OCI-LY3 (cell line): ENCODE results near the gene PAXX.
"Not testable (repeated sequence)": the region's sequence is repeated elsewhere in the genome, so short reads cannot be mapped to it uniquely, and the experiment has no call there.

Source experiments
- H2AFZ ChIP-seq: fragments of 200-600, 300-600 bp; shearing (Covaris generic); 2 replicates; pipeline ENCODE4 v1.6.0; 2014; ENCODE audit warnings: antibody characterized with exemption, low read depth, low read length
- H3K27ac ChIP-seq: fragments of 200-600, 300-600 bp; sonication (generic); 2 replicates; pipeline ENCODE4 v1.5.1; 2014; ENCODE audit warnings: mild to moderate bottlenecking, low read length, moderate library complexity, mixed read lengths
- H3K27me3 ChIP-seq: fragments of 200-600, 300-600 bp; sonication (generic); 2 replicates; pipeline ENCODE4 v1.6.1; 2014; ENCODE audit warnings: low read depth, low read length, mixed read lengths
- H3K36me3 ChIP-seq: fragments of 200-600, 300-600 bp; sonication (generic); replicated peaks from 2 replicates; pipeline ENCODE3; 2014; ENCODE audit warnings: low read depth, low read length, mixed read lengths
- H3K4me1 ChIP-seq: fragments of 300-600, 200-600 bp; sonication (generic); 2 replicates; pipeline ENCODE4 v1.6.1; 2014; ENCODE audit warnings: low read length, mixed read lengths
- H3K4me2 ChIP-seq: fragments of 200-600, 300-600 bp; sonication (generic); 2 replicates; pipeline ENCODE4 v1.6.1; 2014; ENCODE audit warnings: low read length, mixed read lengths
- H3K4me3 ChIP-seq: fragments of 300-600, 200-600 bp; sonication (generic); 2 replicates; pipeline ENCODE4 v1.5.1; 2014; ENCODE audit warnings: antibody characterized with exemption, mild to moderate bottlenecking, low read length, moderate library complexity
- H3K79me2 ChIP-seq: fragments of 300-600, 200-600 bp; shearing (Covaris generic); 2 replicates; pipeline ENCODE4 v1.6.1; 2014; ENCODE audit warnings: mild to moderate bottlenecking, low read length, mixed read lengths
- H3K9ac ChIP-seq: fragments of 300-600, 200-600 bp; shearing (Covaris generic); 2 replicates; pipeline ENCODE4 v1.6.0; 2014; ENCODE audit warnings: mild to moderate bottlenecking, low read length, moderate library complexity
- H3K9me3 ChIP-seq: fragments of 200-600, 300-600 bp; shearing (Covaris generic); 2 replicates; pipeline ENCODE4 v1.6.1; 2014; ENCODE audit warnings: low read length, mixed read lengths; ENCODE audit not compliant: insufficient read depth
- H4K20me1 ChIP-seq: fragments of 200-600, 300-600 bp; sonication (generic); 2 replicates; pipeline ENCODE4 v1.6.1; 2016; ENCODE audit warnings: low read length, mixed read lengths; ENCODE audit not compliant: insufficient read depth
- EZH2phosphoT487 ChIP-seq: fragments of 200-600 bp; shearing (Covaris generic); IDR thresholded peaks from 2 replicates; pipeline ENCODE4 v1.6.1; 2018; ENCODE audit warnings: antibody characterized with exemption, mixed run types, low read depth
- TF ChIP-seq, protein P1 (sequence below): fragments of 200-600, 300-600 bp; sonication (generic); IDR thresholded peaks from 2 replicates; pipeline ENCODE4 v1.5.1; 2014; ENCODE audit warnings: antibody characterized with exemption, low read length, low read depth

Gene PAXX

DNA sequence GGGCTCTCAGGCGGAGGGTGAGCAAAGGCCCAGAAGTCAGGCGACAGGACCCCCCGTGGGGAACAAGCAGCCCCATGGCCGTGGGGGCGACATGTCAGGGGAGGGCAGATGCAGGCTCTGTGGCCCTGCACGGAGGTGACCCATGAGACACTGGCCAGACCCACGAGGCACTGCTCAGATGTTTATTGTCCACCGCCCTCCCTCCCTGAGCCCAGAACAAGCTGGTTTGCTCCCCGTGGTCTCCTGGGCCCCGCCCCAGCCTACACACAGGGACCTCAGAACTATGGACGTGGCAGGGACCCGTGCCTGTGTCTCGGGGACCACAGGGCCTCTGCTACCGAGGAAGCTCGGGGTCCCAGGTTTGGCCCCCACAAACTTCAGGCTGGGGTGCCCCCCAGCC is 37.8 kb downstream of the PAXX start:
- H3K4me3 ChIP-seq, result no peak overlapping the region
- TF ChIP-seq EZH2phosphoT487, result no peak
- TF ChIP-seq, protein P1, sequence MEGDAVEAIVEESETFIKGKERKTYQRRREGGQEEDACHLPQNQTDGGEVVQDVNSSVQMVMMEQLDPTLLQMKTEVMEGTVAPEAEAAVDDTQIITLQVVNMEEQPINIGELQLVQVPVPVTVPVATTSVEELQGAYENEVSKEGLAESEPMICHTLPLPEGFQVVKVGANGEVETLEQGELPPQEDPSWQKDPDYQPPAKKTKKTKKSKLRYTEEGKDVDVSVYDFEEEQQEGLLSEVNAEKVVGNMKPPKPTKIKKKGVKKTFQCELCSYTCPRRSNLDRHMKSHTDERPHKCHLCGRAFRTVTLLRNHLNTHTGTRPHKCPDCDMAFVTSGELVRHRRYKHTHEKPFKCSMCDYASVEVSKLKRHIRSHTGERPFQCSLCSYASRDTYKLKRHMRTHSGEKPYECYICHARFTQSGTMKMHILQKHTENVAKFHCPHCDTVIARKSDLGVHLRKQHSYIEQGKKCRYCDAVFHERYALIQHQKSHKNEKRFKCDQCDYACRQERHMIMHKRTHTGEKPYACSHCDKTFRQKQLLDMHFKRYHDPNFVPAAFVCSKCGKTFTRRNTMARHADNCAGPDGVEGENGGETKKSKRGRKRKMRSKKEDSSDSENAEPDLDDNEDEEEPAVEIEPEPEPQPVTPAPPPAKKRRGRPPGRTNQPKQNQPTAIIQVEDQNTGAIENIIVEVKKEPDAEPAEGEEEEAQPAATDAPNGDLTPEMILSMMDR, result no peak
- peaks cover 6% of the 10 kb centered on the region for H3K27me3 ChIP-seq
- no peaks in the 10 kb centered on the region for H3K36me3 ChIP-seq
- H3K9me3 ChIP-seq, result no peaks in the 10 kb centered on the region
- no peaks in the 10 kb centered on the region for H3K79me2 ChIP-seq
- H3K27ac ChIP-seq, result no peak overlapping the region
- H3K4me2 ChIP-seq, result no peak overlapping the region
- H3K9ac ChIP-seq, result no peak overlapping the region
- H3K4me1 ChIP-seq, result peaks cover 43% of the 10 kb centered on the region
- no peak overlapping the region for H2AFZ ChIP-seq
- H4K20me1 ChIP-seq, result no peaks in the 10 kb centered on the region

DNA sequence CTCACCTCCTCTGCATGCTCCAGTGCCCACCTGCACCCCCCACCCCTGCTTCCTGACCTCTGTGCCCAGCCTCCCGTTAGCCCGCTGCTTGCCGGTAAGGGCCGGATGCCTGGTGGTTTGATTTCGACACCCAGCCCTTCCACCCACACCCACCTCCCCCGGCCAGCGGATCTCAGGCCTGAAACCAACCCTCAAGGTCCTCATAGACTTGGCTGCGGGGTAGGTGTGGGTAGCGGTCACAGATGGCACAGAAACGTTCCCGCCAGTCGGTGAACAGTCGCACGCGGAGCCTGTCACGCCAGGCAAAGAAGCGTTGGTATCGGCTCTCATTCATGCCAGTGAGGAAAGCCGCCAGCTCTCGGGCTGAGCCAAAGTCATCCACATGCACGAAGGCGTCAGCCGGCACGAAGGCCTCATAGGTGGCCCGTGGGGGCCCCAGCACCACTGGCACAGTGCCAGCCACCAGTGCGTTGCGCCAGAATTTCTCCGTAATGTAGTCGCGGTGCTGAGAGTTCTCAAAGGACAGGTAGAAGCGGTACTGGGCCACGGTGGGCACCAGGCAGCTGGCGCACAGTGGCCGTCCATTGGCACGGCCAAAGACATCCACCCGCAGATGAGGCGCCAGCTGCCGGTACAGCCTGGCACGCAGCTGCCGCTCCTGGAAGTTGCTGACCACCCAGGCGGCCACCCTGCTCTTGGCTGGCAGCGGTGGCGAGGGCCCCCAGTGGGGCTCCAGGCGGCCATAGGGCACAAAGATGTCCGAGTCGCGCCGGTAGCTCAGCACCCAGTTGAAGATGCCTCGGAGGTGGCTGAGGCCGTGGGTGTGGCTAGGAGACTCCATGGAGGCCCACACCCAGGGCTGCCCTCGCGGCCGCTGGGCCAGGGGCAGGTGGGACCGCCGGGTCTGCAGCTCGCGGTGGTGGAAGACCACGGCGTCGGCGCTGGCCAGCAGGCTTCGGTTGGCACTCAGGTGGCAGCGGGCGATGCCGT is 38.6 kb downstream of the PAXX start:
- peaks cover 46% of the 10 kb centered on the region for H3K4me1 ChIP-seq
- no peak overlapping the region for H3K27ac ChIP-seq
- H3K9ac ChIP-seq, result no peak overlapping the region
- no peaks in the 10 kb centered on the region for H3K9me3 ChIP-seq
- TF ChIP-seq, protein P1, result no peak
- TF ChIP-seq EZH2phosphoT487, result no peak
- no peak overlapping the region for H3K4me2 ChIP-seq
- H2AFZ ChIP-seq, result no peak overlapping the region
- peaks cover 6% of the 10 kb centered on the region for H3K27me3 ChIP-seq
- no peaks in the 10 kb centered on the region for H4K20me1 ChIP-seq
- no peak overlapping the region for H3K4me3 ChIP-seq
- no peaks in the 10 kb centered on the region for H3K79me2 ChIP-seq
- H3K36me3 ChIP-seq, result no peaks in the 10 kb centered on the region

DNA sequence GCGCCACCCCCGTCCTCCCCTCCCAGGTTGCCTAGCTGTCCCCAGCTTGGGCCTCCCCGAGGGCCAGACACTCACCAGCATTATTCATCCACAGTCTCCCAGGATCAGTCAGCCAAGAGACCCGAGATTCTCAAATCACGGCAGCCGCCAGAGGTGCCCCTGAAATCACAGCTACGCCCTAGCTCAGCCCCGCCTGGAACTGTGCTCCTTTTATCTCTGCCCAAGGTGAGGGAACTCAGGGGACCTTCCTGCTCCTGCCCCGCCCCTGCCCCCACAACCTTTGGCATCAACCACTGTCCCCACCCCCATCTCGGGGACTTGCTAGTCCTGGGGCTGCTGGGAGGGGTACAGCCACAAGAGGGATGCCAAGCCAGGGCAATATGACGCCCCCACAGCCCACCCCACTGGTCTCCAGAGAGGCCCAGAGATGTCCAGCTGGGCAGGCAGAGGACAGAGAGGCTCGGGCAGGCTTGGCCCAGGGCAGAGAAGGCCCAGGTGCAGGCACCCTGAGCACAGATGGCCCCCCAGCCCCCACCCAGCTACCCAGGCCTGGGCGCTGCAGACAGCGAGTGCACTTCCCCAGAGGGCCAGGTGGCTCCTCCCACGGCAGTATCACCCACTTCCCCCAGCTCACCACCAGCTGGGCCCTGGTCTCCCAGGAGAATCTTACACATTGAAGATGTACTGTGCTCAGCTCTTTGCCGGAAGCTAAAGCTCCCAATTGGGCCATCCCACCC is 39.9 kb downstream of the PAXX start, which contains the start of gene FUT7:
Gene FUT7 (minus strand): TSS at position 185 of the 737 bp plus-strand sequence. CDS start 97 bp downstream, at position 88.
- no peak within 1 kb of the TSS for H3K27ac ChIP-seq
- TF ChIP-seq, protein P1, result no peak
- TF ChIP-seq EZH2phosphoT487, result no peak
- peak within 1 kb of the TSS; percentile 19; the same call in 1 of the 2 replicates for H3K4me3 ChIP-seq
- H3K4me2 ChIP-seq, result peak within 1 kb of the TSS; percentile 48
- peaks cover 44% of the 10 kb centered on the region for H3K4me1 ChIP-seq
- H4K20me1 ChIP-seq, result no peaks in the 10 kb centered on the region
- no peaks in the 10 kb centered on the region for H3K79me2 ChIP-seq
- H3K9me3 ChIP-seq, result no peaks in the 10 kb centered on the region
- H3K36me3 ChIP-seq, result no peaks in the 10 kb centered on the region
- no peak within 1 kb of the TSS for H2AFZ ChIP-seq
- peaks cover 5% of the 10 kb centered on the region for H3K27me3 ChIP-seq
- peak within 1 kb of the TSS; percentile 13; the same call in 1 of the 2 replicates for H3K9ac ChIP-seq

DNA sequence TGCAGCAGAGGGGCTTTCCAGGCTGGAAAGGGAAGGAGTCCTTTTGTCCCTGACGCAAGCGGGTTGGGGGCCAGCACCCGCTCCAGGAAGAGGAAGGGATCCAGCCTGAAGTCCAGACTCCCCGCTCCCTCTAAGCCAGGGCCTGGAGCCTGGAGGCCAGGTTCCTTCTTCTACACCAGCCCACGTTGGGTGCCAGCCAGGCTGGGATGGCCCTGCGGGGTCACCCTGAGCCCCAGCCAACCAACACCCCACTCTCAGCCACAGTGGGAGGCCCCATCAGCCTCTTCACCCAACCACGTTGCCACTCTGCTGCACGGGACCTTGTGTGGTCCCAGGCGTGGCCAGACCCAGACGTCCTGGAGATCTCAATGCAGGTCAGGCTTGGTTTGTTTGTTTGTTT is 40.6 kb downstream of the PAXX start:
- Histone ChIP-seq H3K4me2 (peak overlapping the region; percentile 48; the same call in 1 of the 2 replicates), H4K20me1 (no peaks in the 10 kb centered on the region), H3K27me3 (no peaks in the 10 kb centered on the region), H3K9me3 (no peaks in the 10 kb centered on the region), H3K9ac (peak overlapping the region; percentile 13; the same call in 1 of the 2 replicates), H3K79me2 (no peaks in the 10 kb centered on the region), H3K4me1 (peaks cover 40% of the 10 kb centered on the region), H2AFZ (no peak overlapping the region), H3K36me3 (no peaks in the 10 kb centered on the region), H3K4me3 (peak overlapping the region; percentile 19; the same call in 1 of the 2 replicates), H3K27ac (no peak overlapping the region)
- no peak for TF ChIP-seq EZH2phosphoT487
- TF ChIP-seq, protein P1, result no peak

DNA sequence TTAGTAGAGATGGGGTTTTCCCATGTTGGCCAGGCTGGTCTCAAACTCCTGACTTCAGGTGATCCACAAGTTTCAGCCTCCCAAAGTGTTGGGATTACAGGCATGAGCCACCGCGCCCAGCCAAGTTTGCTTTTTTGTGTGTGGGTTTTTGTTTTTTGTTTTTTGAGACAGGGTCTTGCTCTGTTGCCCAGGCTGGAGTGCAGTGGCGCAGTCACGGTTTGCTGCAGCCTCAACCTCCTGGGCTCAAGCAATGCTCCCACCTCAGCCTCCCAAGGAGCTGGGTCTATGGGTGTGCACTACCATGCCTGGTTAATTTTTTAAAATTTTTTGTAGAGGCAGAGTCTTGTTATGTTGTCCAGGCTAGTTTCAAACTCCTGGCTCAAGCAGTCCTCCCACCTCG is 41.3 kb downstream of the PAXX start:
- H2AFZ ChIP-seq, H3K4me3 ChIP-seq, H4K20me1 ChIP-seq, H3K4me2 ChIP-seq, H3K9ac ChIP-seq, H3K27me3 ChIP-seq, H3K36me3 ChIP-seq, H3K79me2 ChIP-seq, H3K9me3 ChIP-seq, H3K27ac ChIP-seq: not testable (repeated sequence)
- H3K4me1 ChIP-seq, result peaks cover 40% of the 10 kb centered on the region
